GM19463 (cell line): ENCODE data around the gene CAPNS1.
"Not testable (repeated sequence)": the region's sequence is repeated elsewhere in the genome, so short reads cannot be mapped to it uniquely, and the experiment has no call there.

Experiments used
- ATAC-seq: cut with Tn5 transposase; IDR thresholded peaks from one replicate; pipeline ENCODE4 v1.9.1; 2021; ENCODE audit warnings: mild to moderate bottlenecking, moderate library complexity; ENCODE audit not compliant: unreplicated experiment

The CAPNS1 gene

GRCh38 chr19:36149673-36150406 lies 10.0 kb downstream of the CAPNS1 start:
- ATAC-seq, result no peak

DNA sequence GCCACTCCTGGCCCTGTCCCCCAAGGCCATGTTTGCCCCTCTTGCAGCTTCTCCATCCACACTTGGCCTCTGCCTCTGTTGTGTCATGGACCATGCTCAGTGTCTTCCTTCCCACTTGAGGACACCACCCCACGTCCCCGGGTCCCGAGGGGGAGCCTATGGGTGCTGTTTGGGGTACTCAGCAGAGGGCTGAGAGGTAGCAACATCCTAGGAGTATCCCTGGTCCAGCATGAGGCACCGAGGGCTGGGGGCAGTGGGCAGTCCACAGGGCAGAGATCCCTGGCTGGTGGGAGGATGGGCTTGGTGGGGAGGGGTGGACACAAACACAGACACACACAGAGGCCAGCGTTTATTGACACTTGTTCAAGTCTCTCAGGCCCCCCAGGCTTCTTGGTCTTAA lies 10.7 kb downstream of the CAPNS1 start:
- ATAC-seq, result no peak

DNA sequence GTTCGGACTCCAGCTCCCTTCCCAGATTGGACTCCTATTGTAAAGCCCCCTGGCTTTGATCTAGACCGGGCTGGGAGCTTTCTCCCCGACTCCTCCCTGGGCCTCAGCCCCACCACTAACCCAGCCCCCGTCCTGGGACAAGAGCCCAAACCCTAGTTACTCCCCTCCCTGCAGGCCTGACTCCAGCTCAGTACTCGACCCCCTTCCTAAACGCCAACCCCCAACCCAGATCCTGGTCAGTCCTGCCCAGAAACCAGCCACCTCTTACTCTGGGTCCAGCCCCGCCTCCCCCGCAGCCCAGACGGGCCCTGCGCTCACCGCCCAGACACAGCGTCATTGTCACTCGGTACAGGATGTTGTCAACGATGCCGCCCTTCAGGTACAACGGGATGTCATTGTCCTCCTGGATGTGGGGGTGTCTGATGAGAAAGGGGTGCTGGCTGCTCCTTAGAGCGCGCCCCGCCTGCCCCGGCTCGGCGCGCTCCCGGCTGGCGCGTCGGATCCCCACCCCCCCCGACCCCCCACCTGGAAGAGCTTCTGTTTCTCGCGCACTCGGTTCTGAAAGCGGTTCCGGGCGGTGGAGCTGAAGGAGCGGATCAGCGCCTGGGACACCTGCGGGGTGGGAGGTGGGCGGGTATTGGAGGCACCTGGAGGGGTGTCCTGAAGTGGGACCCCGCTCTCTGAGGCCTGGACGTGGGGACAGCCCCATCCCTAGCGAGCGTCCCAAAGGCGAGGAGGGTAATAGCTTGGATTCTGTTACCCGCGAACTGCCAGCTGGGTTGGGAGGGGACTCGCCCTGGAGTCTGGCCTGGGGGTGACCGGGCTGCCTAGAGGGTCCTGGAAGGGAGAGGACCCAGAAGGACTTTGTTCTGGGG lies 11.5 kb downstream of the CAPNS1 start:
- no peak for ATAC-seq

DNA sequence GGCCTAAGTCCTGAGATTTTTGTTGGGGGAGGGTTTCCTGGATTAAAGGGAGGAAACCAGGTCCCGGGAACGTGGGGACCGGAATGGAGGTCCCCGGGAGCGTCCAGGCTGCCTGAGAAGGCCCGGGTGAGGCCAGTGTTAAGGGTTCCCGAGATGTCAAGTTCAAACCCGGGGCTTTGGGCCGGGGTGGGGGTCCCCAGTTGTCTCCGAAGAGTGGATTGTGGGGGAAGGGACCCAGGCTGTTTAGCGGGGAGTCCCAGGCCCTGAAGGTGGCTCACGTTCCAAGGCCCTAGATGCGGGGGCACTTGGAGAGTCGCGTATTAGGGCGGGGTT lies 12.1 kb downstream of the CAPNS1 start:
- ATAC-seq, result no peak

DNA sequence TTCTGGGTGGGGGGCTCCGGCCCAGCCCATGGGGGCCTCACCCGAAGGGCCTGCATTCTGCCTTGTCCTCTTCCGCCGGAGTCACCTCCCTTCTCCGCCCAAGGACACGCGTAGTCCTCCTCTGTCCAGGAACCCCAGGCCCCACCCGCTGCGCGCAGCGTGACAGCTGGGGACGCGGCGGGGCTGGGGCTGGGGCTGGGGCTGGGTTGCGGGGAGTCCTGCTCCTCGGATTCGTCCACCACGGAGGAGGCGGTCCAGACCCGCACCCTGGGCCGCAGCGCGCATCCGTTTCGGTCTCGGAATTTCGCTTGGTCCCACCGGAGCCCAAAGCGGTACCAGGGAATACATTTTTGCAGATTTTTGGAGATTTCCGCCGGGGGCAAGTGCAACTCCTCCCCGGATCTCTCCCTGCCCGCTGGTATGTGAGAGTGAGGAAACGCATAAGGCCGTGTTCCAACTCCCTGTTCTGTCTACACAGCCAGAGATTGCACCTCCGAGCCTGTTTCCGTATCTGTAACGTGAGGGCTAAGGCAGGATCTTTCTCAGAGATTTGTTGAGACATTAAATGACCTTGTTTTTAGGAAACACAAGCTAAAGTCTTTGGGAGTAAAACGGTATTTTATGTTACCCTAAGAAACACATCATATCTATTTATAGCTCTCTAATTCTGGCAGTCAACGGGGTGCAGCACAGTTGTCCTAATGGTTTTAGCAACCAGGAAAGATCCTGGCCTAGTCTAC lies 12.7 kb downstream of the CAPNS1 start, which contains the start of gene COX7A1:
Gene COX7A1 (minus strand): TSS at position 96 of the 740 bp plus-strand sequence. CDS start 40 bp downstream, at position 56.
- no peak for ATAC-seq

- ATAC-seq, result no peak
These were observed 13.3 kb downstream of the CAPNS1 start for GRCh38 chr19:36153126-36153525.

DNA sequence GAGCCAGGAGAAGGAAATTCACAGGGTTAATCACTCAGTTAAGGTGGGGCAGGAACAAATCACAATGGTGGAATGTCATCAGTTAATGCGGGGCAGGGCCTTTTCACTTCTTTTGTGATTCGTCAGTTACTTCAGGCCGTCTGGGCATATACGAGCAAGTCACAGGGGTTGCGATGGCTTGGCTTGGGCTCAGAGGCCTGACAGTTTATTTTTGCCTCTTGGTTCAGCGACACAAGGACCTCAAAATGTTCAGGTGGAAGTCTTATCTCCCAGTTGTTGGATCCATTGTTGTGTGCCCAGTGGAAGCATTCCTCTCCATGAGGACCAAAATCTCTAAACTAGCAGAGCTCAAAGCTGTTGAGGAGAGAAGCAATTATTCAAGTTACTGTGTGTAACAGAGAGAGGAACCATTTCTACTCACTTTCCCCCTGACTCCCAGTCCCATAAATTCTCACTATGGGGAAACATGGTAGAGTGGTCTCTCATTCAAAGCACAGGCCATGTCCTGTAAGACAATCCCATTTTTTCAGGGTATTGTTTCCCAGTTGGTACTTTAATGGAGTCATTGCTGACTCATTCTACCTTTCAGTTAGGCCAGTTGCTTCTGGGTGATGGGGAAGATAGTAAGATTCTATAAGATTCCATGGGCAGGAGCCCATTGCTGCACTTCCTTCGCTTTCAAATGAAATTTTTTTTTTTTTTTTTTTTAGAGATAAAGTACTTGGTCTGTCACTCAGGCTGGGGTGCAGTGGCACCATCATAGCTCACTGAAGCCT lies 21.1 kb downstream of the CAPNS1 start:
- ATAC-seq, result no peak

DNA sequence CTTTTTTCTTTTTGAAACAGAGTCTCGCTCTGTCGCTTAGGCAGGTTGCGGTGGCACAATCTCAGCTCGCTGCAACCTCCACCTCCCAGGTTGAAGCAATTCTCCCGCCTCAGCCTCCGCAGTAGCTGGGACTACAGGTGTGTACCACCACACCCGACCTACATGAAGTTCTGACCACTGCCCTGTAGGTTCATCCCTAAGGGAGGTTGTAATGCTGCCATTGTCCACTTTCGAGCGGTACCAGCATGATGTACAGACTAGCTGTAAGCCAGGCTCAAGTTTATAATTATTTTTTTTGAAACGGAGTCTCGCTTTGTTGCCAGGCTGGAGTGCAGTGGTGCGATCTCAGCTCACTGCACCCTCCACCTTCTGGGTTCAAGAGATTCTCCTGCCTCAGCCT lies 23.9 kb downstream of the CAPNS1 start:
- ATAC-seq, result no peak

DNA sequence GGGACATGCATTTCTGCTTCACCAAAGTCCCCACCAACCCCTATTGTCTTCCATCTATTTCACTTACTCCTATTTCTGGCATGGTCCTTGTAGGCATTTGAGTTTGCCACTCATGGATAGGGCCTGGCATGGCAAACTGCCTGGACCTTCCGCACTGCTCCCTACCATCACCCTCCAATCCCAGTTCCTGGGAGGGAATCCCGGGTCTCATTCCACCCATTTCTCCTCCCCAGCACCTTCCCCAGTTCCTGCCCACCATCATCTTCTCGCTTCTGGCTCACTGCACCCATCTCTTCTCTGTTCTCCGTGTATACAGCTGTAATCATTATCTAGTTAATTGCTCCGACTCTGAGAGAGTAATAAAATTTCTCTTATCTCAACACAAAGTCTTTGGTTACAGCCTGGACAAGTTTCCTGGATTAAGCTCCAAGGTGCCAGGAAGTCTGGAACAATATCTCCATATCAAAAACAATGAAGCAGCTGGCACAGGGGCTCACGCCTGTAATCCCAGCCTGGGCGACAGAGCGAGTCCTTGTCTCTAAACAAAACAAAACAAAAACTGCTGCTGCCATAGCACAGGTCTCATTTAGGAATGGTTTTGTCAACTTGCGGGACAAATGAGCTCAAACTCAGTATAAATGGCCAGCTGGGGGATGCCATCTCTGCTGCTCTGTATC lies 29.4 kb downstream of the CAPNS1 start:
- no peak for ATAC-seq

- ATAC-seq, result no peak
These were observed 33.0 kb downstream of the CAPNS1 start for GRCh38 chr19:36172852-36173251.

GRCh38 chr19:36173846-36174245 lies 34.0 kb downstream of the CAPNS1 start:
- not testable (repeated sequence) for ATAC-seq

- ATAC-seq, result not testable (repeated sequence)
These were observed 39.2 kb downstream of the CAPNS1 start for GRCh38 chr19:36179077-36179476.

GRCh38 chr19:36182612-36183244 lies 42.9 kb downstream of the CAPNS1 start:
- no peak for ATAC-seq

GRCh38 chr19:36183245-36183628 lies 43.4 kb downstream of the CAPNS1 start:
- ATAC-seq, result no peak

GRCh38 chr19:36186722-36187121 lies 46.9 kb downstream of the CAPNS1 start:
- not testable (repeated sequence) for ATAC-seq

- ATAC-seq, result no peak
These were observed 56.4 kb downstream of the CAPNS1 start for GRCh38 chr19:36196249-36196648.

DNA sequence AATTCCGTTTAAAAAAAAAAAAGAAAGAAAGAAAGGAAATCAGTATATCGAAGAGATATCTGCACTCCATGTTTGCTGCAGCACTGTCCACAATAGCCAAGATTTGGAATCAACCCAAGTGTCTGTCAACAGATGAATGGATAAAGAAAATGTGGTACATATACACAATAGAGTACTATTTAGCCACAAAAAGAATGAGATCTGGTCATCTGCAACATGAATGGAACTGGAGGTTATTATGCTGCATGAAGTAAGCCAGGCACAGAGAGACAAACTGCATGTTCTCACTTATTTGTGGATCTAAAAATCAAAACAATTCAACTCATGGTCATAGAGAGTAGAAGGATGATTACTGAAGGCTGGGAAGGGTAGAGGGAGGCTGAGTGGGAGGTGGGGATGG lies 58.3 kb downstream of the CAPNS1 start:
- no peak for ATAC-seq
